Lung (tissue), 12 donors: ENCODE measurements around the gene MAGI2. TPM values are rescaled to one million over a fixed set of nuclear protein-coding genes. Genes with fewer than 3 reads are reported as not detected.

ENCODE experiments used
- ATAC-seq: fragments of 200-7000 bp; cut with Tn5 transposase; one replicate; pipeline ENCODE4 v1.9.1; 2020; ENCODE audit warnings: moderate number of reproducible peaks; ENCODE audit not compliant: insufficient read depth, low FRiP score
- DNase-seq, 3 donors: peaks; one replicate each; pipeline ENCODE4 v3.0.0-alpha.2; 2013 to 2017
- H3K27ac ChIP-seq, 2 donors: one replicate each; pipeline ENCODE4 v1.5.1; 2013; ENCODE audit warnings: mild to moderate bottlenecking in 2 of 2, moderate library complexity in 2 of 2, control low read depth in 1 of 2, inconsistent platforms in 1 of 2, low read depth in 1 of 2, low read length in 1 of 2
- H3K27me3 ChIP-seq, 3 donors: one replicate each; pipeline ENCODE4 v1.5.1; 2013; ENCODE audit warnings: low read length in 2 of 3; ENCODE audit not compliant: control insufficient read depth in 3 of 3, insufficient read depth in 3 of 3
- H3K36me3 ChIP-seq, 4 donors: one replicate each; pipeline ENCODE4 v1.5.1; 2013; ENCODE audit warnings: low read length in 4 of 4, mild to moderate bottlenecking in 1 of 4, moderate library complexity in 1 of 4; ENCODE audit not compliant: control insufficient read depth in 4 of 4, insufficient read depth in 4 of 4
- H3K4me1 ChIP-seq, 5 donors: one replicate each; pipeline ENCODE4 v1.5.1; 2013; ENCODE audit warnings: low read length in 5 of 5, mild to moderate bottlenecking in 2 of 5, moderate library complexity in 1 of 5; ENCODE audit not compliant: control insufficient read depth in 5 of 5, insufficient read depth in 5 of 5
- H3K4me3 ChIP-seq: one replicate; pipeline ENCODE4 v1.5.1; 2013; ENCODE audit warnings: mild to moderate bottlenecking, control low read depth, moderate library complexity
- H3K9ac ChIP-seq, 2 donors: one replicate each; pipeline ENCODE4 v1.5.1; 2013; ENCODE audit warnings: low read length in 2 of 2, control low read depth in 1 of 2; ENCODE audit not compliant: insufficient read depth in 1 of 2
- H3K9me3 ChIP-seq, 4 donors: one replicate each; pipeline ENCODE4 v1.5.1; 2013; ENCODE audit warnings: low read length in 3 of 4, mild to moderate bottlenecking in 1 of 4, moderate library complexity in 1 of 4; ENCODE audit not compliant: control insufficient read depth in 4 of 4, insufficient read depth in 3 of 4
- WGBS, 2 donors: extraction: QIAGEN DNeasy Blood & Tissue Kit; methylation state at CpG; one replicate each; pipeline ENCODE4 v1.1.7; 2013; 5-methylcytosine and 5-hydroxymethylcytosine counted together
- polyA plus RNA-seq, 2 donors: library from polyadenylated mRNA; stranded (reverse); fragments of 200-250 nt; gene quantifications; one replicate each; pipeline ENCODE4 v1.2.1, GENCODE V29; 2013
- total RNA-seq, 2 donors: library from RNA; depleted of rRNA in 1 of 2; stranded (reverse); fragments of >200 nt in 1 of 2; gene quantifications; one replicate each; pipeline ENCODE4 v1.2.1, GENCODE V29; 2014 to 2021
- TF ChIP-seq, protein P1 (sequence below): IDR thresholded peaks from 2 replicates; pipeline ENCODE4 v1.5.1; 2012; ENCODE audit warnings: mild to moderate bottlenecking; ENCODE audit errors: control extremely low read depth, extremely low read depth
- donor health status: control.
- donor health status: control.
- donor health status: Bipolar disorder and iron deficiency.
- donor health status: healthy.
- donor health status: DM: yes; HTN: yes; CAD: no.

Gene MAGI2
- total and polyA plus RNA-seq, 4 donors: 0.94 to 18.0 (median 5.3) TPM

DNA sequence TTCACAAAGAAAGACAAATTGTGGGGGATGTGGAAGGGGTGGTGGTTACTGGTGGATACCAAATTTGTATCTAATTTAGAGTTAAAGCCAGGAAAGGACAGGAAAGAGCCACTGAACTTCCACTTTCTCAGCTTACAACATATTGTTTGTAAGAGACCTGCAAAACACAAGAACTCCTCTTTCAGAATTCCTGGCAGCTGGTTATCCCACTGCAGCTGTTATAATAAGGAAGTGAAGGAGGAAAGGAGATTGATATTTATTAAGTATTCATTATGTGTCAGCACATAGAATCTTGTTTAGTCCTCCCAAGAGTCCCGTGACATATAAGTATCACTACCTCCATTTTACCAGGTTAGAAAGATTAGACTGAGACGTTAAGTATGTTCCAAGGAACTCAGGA is 1173.2 kb downstream of the MAGI2 start:
- DNase-seq (no peak), ATAC-seq (no peak)
- Histone ChIP-seq H3K9me3 (no peaks in the 10 kb centered on the region), H3K4me3 (no peak overlapping the region), H3K27me3 (no peaks in the 10 kb centered on the region), H3K27ac (no peak overlapping the region), H3K36me3 (no peaks in the 10 kb centered on the region), H3K9ac (no peak overlapping the region), H3K4me1 (no peaks in the 10 kb centered on the region)
- TF ChIP-seq, protein P1, sequence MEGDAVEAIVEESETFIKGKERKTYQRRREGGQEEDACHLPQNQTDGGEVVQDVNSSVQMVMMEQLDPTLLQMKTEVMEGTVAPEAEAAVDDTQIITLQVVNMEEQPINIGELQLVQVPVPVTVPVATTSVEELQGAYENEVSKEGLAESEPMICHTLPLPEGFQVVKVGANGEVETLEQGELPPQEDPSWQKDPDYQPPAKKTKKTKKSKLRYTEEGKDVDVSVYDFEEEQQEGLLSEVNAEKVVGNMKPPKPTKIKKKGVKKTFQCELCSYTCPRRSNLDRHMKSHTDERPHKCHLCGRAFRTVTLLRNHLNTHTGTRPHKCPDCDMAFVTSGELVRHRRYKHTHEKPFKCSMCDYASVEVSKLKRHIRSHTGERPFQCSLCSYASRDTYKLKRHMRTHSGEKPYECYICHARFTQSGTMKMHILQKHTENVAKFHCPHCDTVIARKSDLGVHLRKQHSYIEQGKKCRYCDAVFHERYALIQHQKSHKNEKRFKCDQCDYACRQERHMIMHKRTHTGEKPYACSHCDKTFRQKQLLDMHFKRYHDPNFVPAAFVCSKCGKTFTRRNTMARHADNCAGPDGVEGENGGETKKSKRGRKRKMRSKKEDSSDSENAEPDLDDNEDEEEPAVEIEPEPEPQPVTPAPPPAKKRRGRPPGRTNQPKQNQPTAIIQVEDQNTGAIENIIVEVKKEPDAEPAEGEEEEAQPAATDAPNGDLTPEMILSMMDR: no peak
- 69 to 86% methylated on average over 2 of the region's 2 CpGs for WGBS, 2 donors

DNA sequence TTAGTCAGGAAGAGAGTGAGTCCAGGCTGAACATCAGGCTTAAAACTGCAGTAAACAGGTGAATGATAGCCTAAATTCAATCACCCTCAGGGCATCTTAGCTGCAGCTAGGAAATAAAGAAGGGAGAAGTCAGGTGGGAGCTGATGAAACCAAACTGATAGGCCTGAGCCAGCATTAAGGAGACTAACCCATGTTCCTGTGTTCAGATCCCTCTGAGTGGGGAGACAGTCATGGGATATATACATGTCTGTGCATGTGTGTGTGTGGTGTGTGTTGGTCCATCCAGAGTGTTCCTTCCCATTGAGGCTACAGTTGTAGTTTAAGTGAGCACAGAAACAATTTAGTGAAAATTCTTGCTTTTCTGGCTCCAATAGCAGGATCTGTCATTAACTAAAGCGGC is 1174.0 kb downstream of the MAGI2 start:
- TF ChIP-seq, protein P1: no peak
- Histone ChIP-seq H3K9me3 (no peaks in the 10 kb centered on the region), H3K4me1 (no peaks in the 10 kb centered on the region), H3K36me3 (no peaks in the 10 kb centered on the region), H3K27me3 (no peaks in the 10 kb centered on the region), H3K9ac (no peak overlapping the region), H3K4me3 (no peak overlapping the region), H3K27ac (no peak overlapping the region)
- DNase-seq: no peak
- WGBS, 2 donors: 97 to 100% methylated on average over 1 of the region's 1 CpG
- no peak for ATAC-seq

DNA sequence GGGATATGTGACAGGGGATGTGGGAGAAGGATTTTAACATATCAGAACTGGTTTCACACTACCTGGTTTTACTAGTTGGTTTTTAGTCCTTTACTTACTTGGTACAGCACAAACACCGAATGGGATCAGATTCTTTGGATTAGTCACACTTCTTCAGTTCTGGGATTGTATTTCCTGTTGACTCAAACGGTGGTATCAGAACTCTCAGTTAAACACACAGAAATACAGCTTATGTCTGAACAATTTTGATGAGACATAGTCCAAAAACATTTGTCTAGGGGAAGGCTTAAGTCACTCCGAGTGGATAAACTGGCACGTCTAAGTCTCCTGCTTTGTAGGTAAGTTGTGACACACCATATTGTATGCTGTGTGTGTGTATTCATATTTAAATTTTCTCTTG is 1174.4 kb downstream of the MAGI2 start:
- Histone ChIP-seq H3K36me3 (no peaks in the 10 kb centered on the region), H3K9ac (no peak overlapping the region), H3K27ac (no peak overlapping the region), H3K9me3 (no peaks in the 10 kb centered on the region), H3K27me3 (no peaks in the 10 kb centered on the region), H3K4me3 (no peak overlapping the region), H3K4me1 (no peaks in the 10 kb centered on the region)
- DNase-seq (no peak), ATAC-seq (no peak)
- TF ChIP-seq, protein P1: no peak
- WGBS, 2 donors: 63 to 72% methylated on average over 4 of the region's 4 CpGs

DNA sequence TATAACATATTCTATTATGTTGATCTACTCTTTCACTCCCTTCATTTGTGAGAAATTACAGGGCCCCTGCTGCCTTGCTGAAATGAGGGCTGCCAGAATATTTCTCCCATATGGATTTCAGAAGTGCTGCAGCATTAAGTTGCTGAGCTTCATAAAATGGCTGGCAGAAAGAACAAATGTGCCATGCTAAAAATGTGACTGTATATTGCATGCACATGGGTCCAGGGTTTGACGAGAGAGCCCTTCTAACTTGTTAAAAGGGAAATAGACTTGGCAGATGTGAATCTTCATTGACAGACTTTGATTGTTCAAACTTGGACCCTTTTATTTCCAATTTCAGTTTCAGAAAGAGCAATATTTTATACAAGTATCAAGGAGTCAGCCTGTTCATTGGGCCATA is 1186.3 kb downstream of the MAGI2 start:
- Histone ChIP-seq H3K9me3 (no peaks in the 10 kb centered on the region), H3K4me1 (peaks cover 0 to 7% (median 0%) of the 10 kb centered on the region in 5 donors), H3K27me3 (no peaks in the 10 kb centered on the region), H3K4me3 (no peak overlapping the region), H3K9ac (no peak overlapping the region), H3K27ac (no peak overlapping the region), H3K36me3 (no peaks in the 10 kb centered on the region)
- WGBS, 2 donors: 85 to 86% methylated on average over 1 of the region's 1 CpG
- ATAC-seq: no peak
- no peak for DNase-seq
- TF ChIP-seq, protein P1: no peak
